NB4 (cell line): Measurements from ENCODE around the gene ZNF365.

Experiments used
- CTCF ChIP-seq: IDR thresholded peaks from one replicate; pipeline ENCODE4 v1.5.1; 2012; ENCODE audit warnings: low read depth, low read length
- POLR2A ChIP-seq: IDR thresholded peaks from 2 replicates; pipeline ENCODE4 v1.6.1; 2011; ENCODE audit warnings: mild to moderate bottlenecking; ENCODE audit not compliant: insufficient read length; ENCODE audit errors: extremely low read depth

- TF ChIP-seq CTCF: no peak
- no peak for TF ChIP-seq POLR2A
These were observed 2.2 kb downstream of the ZNF365 start for GRCh38 chr10:62376071-62377025.
